OCI-LY3 (cell line): ENCODE measurements around the gene FDPS.
"Not testable (repeated sequence)": the region's sequence is repeated elsewhere in the genome, so short reads cannot be mapped to it uniquely, and the experiment has no call there.

Source experiments
- H2AFZ ChIP-seq: fragments of 200-600, 300-600 bp; shearing (Covaris generic); 2 replicates; pipeline ENCODE4 v1.6.0; 2014; ENCODE audit warnings: antibody characterized with exemption, low read depth, low read length
- H3K27ac ChIP-seq: fragments of 200-600, 300-600 bp; sonication (generic); 2 replicates; pipeline ENCODE4 v1.5.1; 2014; ENCODE audit warnings: mild to moderate bottlenecking, low read length, moderate library complexity, mixed read lengths
- H3K27me3 ChIP-seq: fragments of 200-600, 300-600 bp; sonication (generic); 2 replicates; pipeline ENCODE4 v1.6.1; 2014; ENCODE audit warnings: low read depth, low read length, mixed read lengths
- H3K36me3 ChIP-seq: fragments of 200-600, 300-600 bp; sonication (generic); replicated peaks from 2 replicates; pipeline ENCODE3; 2014; ENCODE audit warnings: low read depth, low read length, mixed read lengths
- H3K4me1 ChIP-seq: fragments of 300-600, 200-600 bp; sonication (generic); 2 replicates; pipeline ENCODE4 v1.6.1; 2014; ENCODE audit warnings: low read length, mixed read lengths
- H3K4me2 ChIP-seq: fragments of 200-600, 300-600 bp; sonication (generic); 2 replicates; pipeline ENCODE4 v1.6.1; 2014; ENCODE audit warnings: low read length, mixed read lengths
- H3K4me3 ChIP-seq: fragments of 300-600, 200-600 bp; sonication (generic); 2 replicates; pipeline ENCODE4 v1.5.1; 2014; ENCODE audit warnings: antibody characterized with exemption, mild to moderate bottlenecking, low read length, moderate library complexity
- H3K79me2 ChIP-seq: fragments of 300-600, 200-600 bp; shearing (Covaris generic); 2 replicates; pipeline ENCODE4 v1.6.1; 2014; ENCODE audit warnings: mild to moderate bottlenecking, low read length, mixed read lengths
- H3K9ac ChIP-seq: fragments of 300-600, 200-600 bp; shearing (Covaris generic); 2 replicates; pipeline ENCODE4 v1.6.0; 2014; ENCODE audit warnings: mild to moderate bottlenecking, low read length, moderate library complexity
- H3K9me3 ChIP-seq: fragments of 200-600, 300-600 bp; shearing (Covaris generic); 2 replicates; pipeline ENCODE4 v1.6.1; 2014; ENCODE audit warnings: low read length, mixed read lengths; ENCODE audit not compliant: insufficient read depth
- H4K20me1 ChIP-seq: fragments of 200-600, 300-600 bp; sonication (generic); 2 replicates; pipeline ENCODE4 v1.6.1; 2016; ENCODE audit warnings: low read length, mixed read lengths; ENCODE audit not compliant: insufficient read depth
- CTCF ChIP-seq: fragments of 200-600, 300-600 bp; sonication (generic); IDR thresholded peaks from 2 replicates; pipeline ENCODE4 v1.5.1; 2014; ENCODE audit warnings: antibody characterized with exemption, low read length, low read depth
- EZH2phosphoT487 ChIP-seq: fragments of 200-600 bp; shearing (Covaris generic); IDR thresholded peaks from 2 replicates; pipeline ENCODE4 v1.6.1; 2018; ENCODE audit warnings: antibody characterized with exemption, mixed run types, low read depth

Gene FDPS

GRCh38 chr1:155286544-155286943 lies 22.1 kb upstream of the FDPS start:
- Histone ChIP-seq H4K20me1 (no peaks in the 10 kb centered on the region), H2AFZ (no peak overlapping the region), H3K4me1 (no peaks in the 10 kb centered on the region), H3K27me3 (no peaks in the 10 kb centered on the region), H3K27ac (no peak overlapping the region), H3K79me2 (no peaks in the 10 kb centered on the region), H3K4me2 (no peak overlapping the region), H3K36me3 (peaks cover 16% of the 10 kb centered on the region), H3K9me3 (no peaks in the 10 kb centered on the region), H3K9ac (no peak overlapping the region), H3K4me3 (no peak overlapping the region)
- TF ChIP-seq CTCF (no peak), EZH2phosphoT487 (no peak)

GRCh38 chr1:155287987-155288543 lies 20.6 kb upstream of the FDPS start:
- Histone ChIP-seq H3K79me2 (no peaks in the 10 kb centered on the region), H3K9ac (no peak overlapping the region), H4K20me1 (no peaks in the 10 kb centered on the region), H3K4me2 (no peak overlapping the region), H2AFZ (no peak overlapping the region), H3K9me3 (no peaks in the 10 kb centered on the region), H3K27ac (no peak overlapping the region), H3K4me1 (no peaks in the 10 kb centered on the region), H3K36me3 (peaks cover 10% of the 10 kb centered on the region), H3K27me3 (no peaks in the 10 kb centered on the region), H3K4me3 (no peak overlapping the region)
- no peak for TF ChIP-seq CTCF
- no peak for TF ChIP-seq EZH2phosphoT487

- not testable (repeated sequence) for H3K27ac ChIP-seq, H4K20me1 ChIP-seq, H2AFZ ChIP-seq, H3K36me3 ChIP-seq, H3K9me3 ChIP-seq, H3K79me2 ChIP-seq, H3K4me3 ChIP-seq, H3K9ac ChIP-seq, H3K4me1 ChIP-seq, H3K4me2 ChIP-seq, H3K27me3 ChIP-seq
Measured at GRCh38 chr1:155291006-155291405, 17.7 kb upstream of the FDPS start.

- Histone ChIP-seq H3K27me3 (no peaks in the 10 kb centered on the region), H4K20me1 (no peaks in the 10 kb centered on the region), H2AFZ (no peak overlapping the region), H3K36me3 (no peaks in the 10 kb centered on the region), H3K4me1 (peaks cover 8% of the 10 kb centered on the region), H3K9me3 (no peaks in the 10 kb centered on the region), H3K4me3 (no peak overlapping the region), H3K27ac (no peak overlapping the region), H3K79me2 (no peaks in the 10 kb centered on the region), H3K4me2 (no peak overlapping the region), H3K9ac (no peak overlapping the region)
- no peak for TF ChIP-seq CTCF
Measured at GRCh38 chr1:155293086-155293749, 15.4 kb upstream of the FDPS start.
